K562 (cell line): ENCODE measurements around the gene NRCAM. TPM values are rescaled to one million over a fixed set of nuclear protein-coding genes. Genes with fewer than 3 reads are reported as not detected.
A peak's percentile ranks its signal among the peaks of the same experiment; 100 is the strongest.

Experiments
- CBX3 ChIP-seq, 2 experiments: IDR thresholded peaks; 1 replicate in 1 of 2; 2 replicates in 1 of 2; pipeline ENCODE4 v1.6.1; 2012; ENCODE audit warnings: inconsistent platforms in 2 of 2, low read length in 2 of 2, borderline replicate concordance in 1 of 2, control low read depth in 1 of 2
- CXXC5 ChIP-seq: fragments of 250-450 bp; sonication (Bioruptor Pico); IDR thresholded peaks from 2 replicates; pipeline ENCODE4 v1.8.0; 2022; ENCODE audit warnings: inconsistent platforms, mild to moderate bottlenecking, moderate library complexity
- ELF2 ChIP-seq: fragments of 250-450 bp; sonication (Bioruptor Pico); IDR thresholded peaks from 2 replicates; pipeline ENCODE4 v1.5.0; 2021; ENCODE audit warnings: mild to moderate bottlenecking
- ERF ChIP-seq: fragments of 450-650 bp; formaldehyde crosslinking; IDR thresholded peaks from 2 replicates; pipeline ENCODE4 v1.4.0; 2020; ENCODE audit warnings: mild to moderate bottlenecking, mixed read lengths
- ETS2 ChIP-seq: IDR thresholded peaks from 2 replicates; pipeline ENCODE4 v1.6.1; 2016; ENCODE audit warnings: borderline replicate concordance, missing genetic modification characterization, mild to moderate bottlenecking, moderate library complexity, missing compliant biosample characterization; ENCODE audit not compliant: poor library complexity, severe bottlenecking
- FOXP1 ChIP-seq: sonication (generic); formaldehyde crosslinking; IDR thresholded peaks from 2 replicates; pipeline ENCODE4 v1.8.0; 2022; ENCODE audit warnings: mild to moderate bottlenecking, missing genetic modification reagents
- GTF2B ChIP-seq: IDR thresholded peaks from 2 replicates; pipeline ENCODE4 v1.6.1; 2011; ENCODE audit not compliant: insufficient read length; ENCODE audit errors: extremely low read depth
- HBP1 ChIP-seq: fragments of 450-650 bp; formaldehyde crosslinking; IDR thresholded peaks from 2 replicates; pipeline ENCODE4 v1.4.0; 2022; ENCODE audit warnings: missing genetic modification characterization
- IRF1 ChIP-seq: sonication (generic); formaldehyde crosslinking; IDR thresholded peaks from 2 replicates; pipeline ENCODE4 v1.8.0; 2022; ENCODE audit warnings: missing genetic modification reagents, mild to moderate bottlenecking, borderline replicate concordance
- NR2C2 ChIP-seq, 2 experiments: fragments of 200-800 bp in 1 of 2; sonication (Bioruptor generic) in 1 of 2; sonication (generic) in 1 of 2; formaldehyde crosslinking in 1 of 2; IDR thresholded peaks; 2 replicates each; pipeline versions ENCODE4 v1.6.1 to v1.8.0; 2016 to 2022; ENCODE audit warnings: mild to moderate bottlenecking in 1 of 2, missing compliant biosample characterization in 1 of 2, missing genetic modification characterization in 1 of 2, missing genetic modification reagents in 1 of 2
- PTTG1 ChIP-seq: fragments of 450-650 bp; IDR thresholded peaks from 2 replicates; pipeline ENCODE4 v1.6.1; 2016; ENCODE audit warnings: low read depth, mild to moderate bottlenecking, missing genetic modification characterization, missing compliant biosample characterization
- RREB1 ChIP-seq: fragments of 250-450 bp; sonication (Bioruptor Pico); IDR thresholded peaks from 2 replicates; pipeline ENCODE4 v1.4.0; 2020
- STAT5A ChIP-seq: IDR thresholded peaks from 2 replicates; pipeline ENCODE4 v1.6.1; 2012; ENCODE audit warnings: low read length, inconsistent platforms, borderline replicate concordance
- ZNF140 ChIP-seq: fragments of 250-450 bp; sonication (Bioruptor Pico); IDR thresholded peaks from 2 replicates; pipeline ENCODE4 v1.8.0; 2021; ENCODE audit warnings: moderate library complexity, mild to moderate bottlenecking, inconsistent platforms
- ZNF277 ChIP-seq: fragments of 250-450 bp; sonication (Bioruptor Pico); IDR thresholded peaks from 2 replicates; pipeline ENCODE4 v1.8.0; 2022; ENCODE audit warnings: inconsistent platforms, mild to moderate bottlenecking, moderate library complexity, borderline replicate concordance
- ZNF316 ChIP-seq: fragments of 450-650 bp; IDR thresholded peaks from 2 replicates; pipeline ENCODE4 v1.6.1; 2016
- polyA plus RNA-seq, 8 experiments: library from polyadenylated mRNA; depleted of rRNA in 4 of 8; stranded (reverse) in 5 of 8; unstranded in 3 of 8; fragments of >200 nt; fragmentation: Nextera tagmentation in 2 of 8; fragmentation: Illumina TruSeq in 1 of 8; extraction: Ambion mirVana in 2 of 8; extraction: Trizol in 1 of 8; gene quantifications; 2 replicates each; pipeline versions ENCODE4 v1.2.1 to v1.2.3, GENCODE V29; 2011 to 2014; ENCODE audit warnings: inconsistent platforms in 1 of 8, missing spikeins in 1 of 8
- total RNA-seq, 7 experiments: library from RNA; depleted of rRNA in 6 of 7; stranded (reverse); fragments of >200 nt in 6 of 7; fragmentation: Illumina TruSeq in 2 of 7; extraction: Trizol in 2 of 7; gene quantifications; 2 replicates each; pipeline versions ENCODE4 v1.2.1 to v1.2.3, GENCODE V29; 2011 to 2021; ENCODE audit warnings: low replicate concordance in 1 of 7

The NRCAM gene
- total and polyA plus RNA-seq, 9 of the 15 experiments (the other 6 are each of a cell fraction or from before 2014, with no cell fraction given) = 0.03 to 0.54 (median 0.12) TPM; not detected in 1

- TF ChIP-seq RREB1 (CRISPR knock-in tag) (peak; percentile 37; the same call in 1 of the 2 replicates), ZNF277 (CRISPR knock-in tag) (no peak), ETS2 (tag) (no peak), STAT5A (no peak; the same call in 1 of the 2 replicates), CBX3 (IDR thresholded peaks at IDR 0.05; ENCODE audit: borderline replicate concordance in 1 of 2, low read length in 2 of 2) (0 out of 3 replicates have a peak, but pooled peaks of 1 of the 2 experiments have one; percentile 22), IRF1 (CRISPR knock-in tag) (no peak), CXXC5 (CRISPR knock-in tag) (peak; percentile 67), FOXP1 (CRISPR knock-in tag) (no peak), ZNF140 (CRISPR knock-in tag) (no peak), ERF (CRISPR knock-in tag) (no peak), NR2C2 (CRISPR knock-in tag; IDR thresholded peaks at IDR 0.05) (no peak), NR2C2 (tag; IDR thresholded peaks at IDR 0.05) (no peak), ELF2 (CRISPR knock-in tag) (no peak), GTF2B (no peak), PTTG1 (tag) (no peak), HBP1 (no peak), ZNF316 (peak; percentile 96)
Measured at GRCh38 chr7:108488768-108489538, 32.7 kb upstream of the NRCAM start (continued).
